HG02970 (cell line): ENCODE data around the gene SERPINI2.
"Not testable (repeated sequence)": the region's sequence is repeated elsewhere in the genome, so short reads cannot be mapped to it uniquely, and the experiment has no call there.

Experiments
- ATAC-seq: cut with Tn5 transposase; IDR thresholded peaks from one replicate; pipeline ENCODE4 v1.9.1; 2021; ENCODE audit warnings: mild to moderate bottlenecking, moderate library complexity, moderate number of reproducible peaks; ENCODE audit not compliant: unreplicated experiment, low FRiP score

The SERPINI2 gene

GRCh38 chr3:167450675-167451074 is 23.2 kb downstream of the SERPINI2 start:
- no peak for ATAC-seq

GRCh38 chr3:167450195-167450594 is 23.6 kb downstream of the SERPINI2 start:
- no peak for ATAC-seq

DNA sequence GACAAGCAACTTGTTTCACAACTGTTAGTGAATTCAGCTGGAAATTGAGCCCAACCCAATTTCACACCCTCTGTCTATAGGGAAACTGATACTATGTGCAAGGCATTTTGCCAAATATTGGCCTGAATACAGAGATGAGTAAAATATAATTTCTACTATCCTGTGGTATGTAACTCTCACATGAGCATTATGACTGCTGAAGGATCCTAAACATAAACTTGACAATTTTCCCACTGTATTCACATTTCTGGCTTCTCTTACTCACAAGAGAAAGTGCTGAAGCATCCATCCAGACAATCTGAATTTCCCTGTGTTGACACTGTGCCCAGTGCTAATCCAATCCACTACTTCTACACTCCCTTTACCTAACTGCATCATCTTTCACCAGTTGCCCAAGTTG is 28.4 kb downstream of the SERPINI2 start:
- no peak for ATAC-seq

- ATAC-seq: no peak
Observed at GRCh38 chr3:167441256-167441655, 32.6 kb downstream of the SERPINI2 start.

DNA sequence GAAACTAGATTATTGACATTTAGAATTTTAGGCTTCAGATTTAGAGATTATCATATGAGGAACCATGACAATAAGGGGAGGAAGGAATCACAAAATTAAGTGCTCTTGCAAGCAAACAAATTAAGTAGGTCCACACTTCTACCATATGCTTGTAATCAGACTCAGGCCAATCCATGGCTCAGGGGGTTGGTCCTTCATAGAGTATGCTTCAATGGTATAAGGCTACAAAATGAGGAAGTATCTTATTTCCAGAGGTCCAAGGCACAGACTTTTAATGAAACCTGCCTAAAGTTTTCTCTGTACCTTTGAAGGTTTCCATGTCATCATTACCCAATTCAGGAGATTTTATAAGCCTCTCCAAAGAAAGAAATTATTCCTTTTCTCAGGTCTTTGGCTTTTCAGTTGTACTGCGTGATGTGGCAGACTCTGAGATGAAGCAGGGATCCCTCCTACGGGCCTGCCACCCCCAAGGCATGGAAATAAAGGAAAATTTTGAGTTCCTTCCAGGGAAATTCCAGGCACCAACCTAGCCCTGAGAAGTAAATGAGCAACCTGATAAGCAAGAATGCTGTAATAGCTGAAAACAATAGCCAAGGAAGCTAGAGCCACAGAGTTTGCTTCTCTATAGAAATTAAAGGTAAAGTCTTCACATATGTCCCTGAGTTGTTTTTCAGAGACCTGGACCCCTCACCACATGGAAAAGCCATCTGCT is 36.3 kb downstream of the SERPINI2 start:
- ATAC-seq: no peak

DNA sequence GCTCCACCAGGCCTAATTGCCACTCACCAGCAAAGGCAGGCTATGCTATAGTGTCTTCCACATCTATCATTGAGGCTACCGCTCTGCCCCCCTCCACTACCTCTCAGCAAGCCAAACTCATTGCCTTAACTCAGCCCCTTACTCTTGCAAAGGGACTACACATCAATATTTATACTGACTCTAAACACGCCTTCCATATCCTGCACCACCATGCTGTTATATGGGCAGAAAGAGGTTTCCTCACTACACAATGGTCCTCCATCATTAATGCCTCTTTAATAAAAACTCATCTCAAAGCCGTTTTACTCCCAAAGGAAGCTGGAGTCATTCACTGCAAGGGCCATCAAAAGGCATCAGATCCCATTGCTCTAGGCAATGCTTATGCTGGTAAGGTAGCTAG is 46.9 kb downstream of the SERPINI2 start:
- ATAC-seq: not testable (repeated sequence)

DNA sequence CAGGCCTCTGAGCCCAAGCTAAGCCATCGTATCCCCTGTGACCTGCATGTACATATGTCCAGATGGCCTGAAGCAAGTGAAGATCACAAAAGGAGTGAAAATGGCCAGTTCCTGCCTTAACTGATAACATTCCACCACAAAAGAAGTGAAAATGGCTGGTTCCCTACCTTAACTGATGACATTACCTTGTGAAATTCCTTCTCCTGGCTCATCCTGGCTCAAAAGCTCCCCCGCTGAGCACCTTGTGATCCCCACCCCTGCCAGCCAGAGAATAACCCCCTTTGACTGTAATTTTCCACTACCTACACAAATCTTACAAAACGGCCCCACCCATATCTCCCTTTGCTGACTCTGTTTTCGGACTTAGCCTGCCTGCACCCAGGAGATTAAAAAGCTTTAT is 51.4 kb downstream of the SERPINI2 start:
- not testable (repeated sequence) for ATAC-seq

DNA sequence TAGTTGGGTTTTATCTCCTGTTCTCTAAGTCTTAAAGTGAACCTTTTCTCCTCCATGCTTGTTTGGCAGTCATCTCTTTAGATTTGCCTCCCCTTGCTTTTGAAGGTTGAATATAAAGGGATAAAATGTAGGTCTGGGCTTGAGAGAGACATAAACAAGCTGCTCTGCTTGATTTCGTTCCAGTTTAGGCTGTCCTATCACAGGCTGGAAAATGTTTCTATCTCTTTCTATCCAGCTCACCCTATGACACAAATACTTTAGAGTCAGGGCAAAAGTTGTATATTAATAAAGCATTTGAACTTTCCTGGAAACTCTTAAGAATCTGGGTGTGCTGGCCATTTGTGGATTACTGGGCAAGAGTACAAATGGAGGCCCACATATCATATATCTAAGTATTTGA is 64.2 kb downstream of the SERPINI2 start:
- no peak for ATAC-seq

GRCh38 chr3:167406876-167407492 is 66.9 kb downstream of the SERPINI2 start:
- no peak for ATAC-seq

- ATAC-seq: no peak
Observed at GRCh38 chr3:167397826-167398225, 76.0 kb downstream of the SERPINI2 start.

DNA sequence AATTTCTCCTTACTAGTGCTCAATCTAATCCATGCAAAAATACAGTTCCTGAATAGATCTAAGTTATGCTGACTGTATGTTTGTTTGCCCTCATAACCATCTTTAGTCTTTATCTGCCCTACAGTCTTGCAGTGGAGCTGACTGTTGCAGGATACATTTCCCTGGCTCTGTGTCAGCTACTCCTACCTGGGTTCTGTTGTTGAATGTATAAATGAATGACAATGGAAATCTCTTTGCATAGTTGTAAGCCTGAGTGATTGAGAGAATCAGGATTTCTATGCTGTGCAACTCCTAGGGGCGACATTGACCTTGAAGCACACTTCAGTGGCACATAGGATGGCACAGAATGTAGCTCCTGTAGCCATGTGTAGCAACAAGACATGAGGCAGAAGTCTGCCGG is 77.8 kb downstream of the SERPINI2 start:
- no peak for ATAC-seq

- ATAC-seq: no peak
Observed at GRCh38 chr3:167394003-167394402, 79.8 kb downstream of the SERPINI2 start.
